H1 (cell line): ENCODE results near the gene NRSN2. TPM values are rescaled to one million over a fixed set of nuclear protein-coding genes. Genes with fewer than 3 reads are reported as not detected.

Source experiments
- CTCF ChIA-PET: fragments of 300-600 bp; sonication (Branson Sonifier 250); formaldehyde crosslinking; loops from one replicate; lab custom pipeline; 2021; ENCODE audit not compliant: partially characterized antibody; lab: Charles Lee
- POLR2A ChIA-PET: fragments of 300-600 bp; sonication (Branson Sonifier 250); formaldehyde crosslinking; loops from one replicate; lab custom pipeline; 2021; ENCODE audit warnings: inconsistent platforms; ENCODE audit not compliant: partially characterized antibody; lab: Charles Lee
- DNase-seq, 2 experiments: peaks; one replicate each; pipeline versions ENCODE4 v3.0.0 to v3.0.0-alpha.2; 2010 to 2022; ENCODE audit warnings: low spot score in 2 of 2, low read depth in 1 of 2, mixed read lengths in 1 of 2
- FAIRE-seq: peaks from 2 replicates; lab custom pipeline; 2011; peaks lifted over from hg19 to GRCh38; lab: Jason Lieb, UNC
- H2AFZ ChIP-seq: 2 replicates; pipeline ENCODE4 v1.8.1; 2012; ENCODE audit warnings: low read length, inconsistent platforms
- H2AK5ac ChIP-seq: 2 replicates; pipeline ENCODE4 v1.6.1; 2013; ENCODE audit warnings: low read depth, low read length
- H2BK120ac ChIP-seq: replicated peaks from 2 replicates; pipeline ENCODE3; 2013; ENCODE audit warnings: low read depth, low read length, inconsistent platforms
- H2BK12ac ChIP-seq: 2 replicates; pipeline ENCODE4 v1.6.1; 2013; ENCODE audit warnings: low read depth, low read length
- H2BK15ac ChIP-seq: 2 replicates; pipeline ENCODE4 v1.6.1; 2013; ENCODE audit warnings: low read length
- H2BK20ac ChIP-seq: 2 replicates; pipeline ENCODE4 v1.6.1; 2013; ENCODE audit warnings: low read length
- H2BK5ac ChIP-seq: 2 replicates; pipeline ENCODE4 v1.6.1; 2013; ENCODE audit warnings: low read depth, low read length
- H3K14ac ChIP-seq: 2 replicates; pipeline ENCODE4 v1.6.1; 2013; ENCODE audit warnings: inconsistent platforms; ENCODE audit not compliant: insufficient read length
- H3K18ac ChIP-seq: 2 replicates; pipeline ENCODE4 v1.6.1; 2013; ENCODE audit warnings: low read length; ENCODE audit errors: extremely low read depth
- H3K23ac ChIP-seq: 2 replicates; pipeline ENCODE4 v1.6.1; 2013; ENCODE audit warnings: inconsistent platforms; ENCODE audit not compliant: insufficient read length
- H3K23me2 ChIP-seq: 2 replicates; pipeline ENCODE4 v1.6.1; 2013; ENCODE audit warnings: low read depth, low read length
- H3K27ac ChIP-seq: 2 replicates; pipeline ENCODE4 v1.6.1; 2011; ENCODE audit warnings: low read depth, low read length, inconsistent platforms
- H3K27me3 ChIP-seq, 4 experiments: replicated peaks in 1 of 4; 1 replicate in 1 of 4; 2 replicates in 3 of 4; pipeline versions ENCODE4 v1.6.1 to v1.8.1; 2011 to 2013; ENCODE audit warnings: low read length in 3 of 4, mild to moderate bottlenecking in 3 of 4, inconsistent platforms in 2 of 4, mixed read lengths in 2 of 4, moderate library complexity in 1 of 4; ENCODE audit not compliant: control insufficient read depth in 3 of 4, insufficient read depth in 3 of 4; ENCODE audit errors: extremely low read depth in 1 of 4
- H3K36me3 ChIP-seq, 4 experiments: 2 replicates each; pipeline versions ENCODE4 v1.6.1 to v1.8.1; 2011 to 2013; ENCODE audit warnings: mild to moderate bottlenecking in 4 of 4, low read length in 3 of 4, moderate library complexity in 2 of 4, control low read depth in 1 of 4, inconsistent platforms in 1 of 4; ENCODE audit not compliant: insufficient read depth in 4 of 4, control insufficient read depth in 2 of 4
- H3K4ac ChIP-seq: replicated peaks from 2 replicates; pipeline ENCODE3; 2013; ENCODE audit warnings: low read length, low read depth, mixed read lengths, inconsistent platforms; ENCODE audit not compliant: insufficient read length
- H3K4me1 ChIP-seq, 4 experiments: replicated peaks in 1 of 4; 1 replicate in 1 of 4; 2 replicates in 3 of 4; pipeline versions ENCODE4 v1.6.1 to v1.8.1; 2011 to 2013; ENCODE audit warnings: low read length in 3 of 4, inconsistent platforms in 2 of 4, mixed read lengths in 1 of 4; ENCODE audit not compliant: insufficient read depth in 4 of 4, control insufficient read depth in 3 of 4
- H3K4me2 ChIP-seq, 2 experiments: 2 replicates each; pipeline versions ENCODE4 v1.6.1 to v1.8.1; 2011 to 2013; ENCODE audit warnings: low read depth in 2 of 2, low read length in 2 of 2, control low read depth in 1 of 2, inconsistent platforms in 1 of 2, mild to moderate bottlenecking in 1 of 2; ENCODE audit not compliant: insufficient read depth in 1 of 2
- H3K4me3 ChIP-seq, 4 experiments: fragments of 200-600, 300-600 bp in 1 of 4; sonication (generic), shearing (Covaris generic), sonication (Bioruptor Twin) in 1 of 4; 2 replicates each; pipeline versions ENCODE4 v1.5.1 to v1.8.1; 2011 to 2016; ENCODE audit warnings: low read length in 4 of 4, low read depth in 3 of 4, control low read depth in 2 of 4, inconsistent platforms in 2 of 4, mild to moderate bottlenecking in 2 of 4, mixed read lengths in 1 of 4, moderate library complexity in 1 of 4; ENCODE audit not compliant: insufficient read depth in 2 of 4; ENCODE audit errors: extremely low read depth in 1 of 4
- H3K56ac ChIP-seq: replicated peaks from 2 replicates; pipeline ENCODE3; 2013; ENCODE audit warnings: low read depth, mild to moderate bottlenecking, mixed read lengths, low read length, inconsistent platforms; ENCODE audit not compliant: insufficient read length
- H3K79me1 ChIP-seq: 2 replicates; pipeline ENCODE4 v1.6.1; 2013; ENCODE audit warnings: low read depth, low read length, control low read depth
- H3K79me2 ChIP-seq, 2 experiments: 2 replicates each; pipeline versions ENCODE4 v1.6.1 to v1.8.1; 2012 to 2013; ENCODE audit warnings: low read length in 2 of 2, mild to moderate bottlenecking in 2 of 2, inconsistent platforms in 1 of 2; ENCODE audit not compliant: insufficient read depth in 2 of 2, control insufficient read depth in 1 of 2
- H3K9ac ChIP-seq, 4 experiments: replicated peaks in 1 of 4; 1 replicate in 1 of 4; 2 replicates in 3 of 4; pipeline versions ENCODE4 v1.6.1 to v1.8.1; 2011 to 2013; ENCODE audit warnings: low read depth in 3 of 4, low read length in 3 of 4, control low read depth in 2 of 4, mild to moderate bottlenecking in 2 of 4, moderate library complexity in 2 of 4, inconsistent platforms in 1 of 4; ENCODE audit errors: extremely low read depth in 1 of 4
- H3K9me3 ChIP-seq, 2 experiments: 2 replicates each; pipeline versions ENCODE4 v1.6.1 to v1.8.1; 2012 to 2013; ENCODE audit warnings: mild to moderate bottlenecking in 2 of 2, moderate library complexity in 2 of 2, control low read depth in 1 of 2, inconsistent platforms in 1 of 2, low read depth in 1 of 2, low read length in 1 of 2, mixed read lengths in 1 of 2; ENCODE audit not compliant: insufficient read depth in 2 of 2
- H4K20me1 ChIP-seq, 2 experiments: replicated peaks in 1 of 2; 2 replicates each; pipeline versions ENCODE3 to v1.8.1; 2011 to 2013; ENCODE audit warnings: inconsistent platforms in 2 of 2, low read length in 2 of 2, mild to moderate bottlenecking in 1 of 2; ENCODE audit not compliant: insufficient read depth in 2 of 2, control insufficient read depth in 1 of 2
- H4K5ac ChIP-seq: 2 replicates; pipeline ENCODE4 v1.6.1; 2013; ENCODE audit warnings: low read length, low read depth, mixed read lengths, inconsistent platforms; ENCODE audit not compliant: insufficient read length
- H4K8ac ChIP-seq: 2 replicates; pipeline ENCODE4 v1.8.0; 2013; ENCODE audit warnings: mild to moderate bottlenecking, moderate library complexity, low read length, inconsistent platforms; ENCODE audit not compliant: insufficient read depth; ENCODE audit errors: extremely low read depth
- H4K91ac ChIP-seq: replicated peaks from 2 replicates; pipeline ENCODE3; 2013; ENCODE audit warnings: low read length, mixed read lengths, inconsistent platforms; ENCODE audit not compliant: insufficient read length
- EP300 ChIP-seq, 2 experiments: IDR thresholded peaks; 1 replicate in 1 of 2; 2 replicates in 1 of 2; pipeline ENCODE4 v1.6.1; 2011 to 2012; ENCODE audit warnings: low read depth in 2 of 2, low read length in 2 of 2, mild to moderate bottlenecking in 2 of 2, borderline replicate concordance in 1 of 2, inconsistent platforms in 1 of 2, moderate library complexity in 1 of 2
- HDAC2 ChIP-seq, 2 experiments: fragments of 300-600 bp in 1 of 2; sonication (generic) in 1 of 2; IDR thresholded peaks; 2 replicates each; pipeline ENCODE4 v1.6.1; 2011 to 2012; ENCODE audit warnings: low read depth in 2 of 2, low read length in 2 of 2, mild to moderate bottlenecking in 2 of 2, moderate library complexity in 2 of 2, borderline replicate concordance in 1 of 2, inconsistent platforms in 1 of 2
- MAFK ChIP-seq: IDR thresholded peaks from 2 replicates; pipeline ENCODE4 v1.6.1; 2012; ENCODE audit warnings: low read depth, mild to moderate bottlenecking, improper control_type of control experiment, low read length
- POU5F1 ChIP-seq: IDR thresholded peaks from 2 replicates; pipeline ENCODE4 v1.6.1; 2011; ENCODE audit warnings: low read depth, mild to moderate bottlenecking, low read length, moderate library complexity
- RFX5 ChIP-seq: IDR thresholded peaks from 2 replicates; pipeline ENCODE4 v1.6.1; 2011; ENCODE audit warnings: low read depth, low read length, improper control_type of control experiment, borderline replicate concordance
- SIN3A ChIP-seq, 2 experiments: IDR thresholded peaks in 1 of 2; conservative IDR thresholded peaks in 1 of 2; 2 replicates each; pipeline ENCODE4 v1.6.1; 2011 to 2012; ENCODE audit warnings: low read length in 2 of 2, improper control_type of control experiment in 1 of 2, low read depth in 1 of 2, mild to moderate bottlenecking in 1 of 2
- SP1 ChIP-seq: IDR thresholded peaks from 2 replicates; pipeline ENCODE4 v1.6.1; 2011; ENCODE audit warnings: low read depth, low read length
- TAF7 ChIP-seq: optimal IDR thresholded peaks from 2 replicates; pipeline ENCODE3; 2011; ENCODE audit warnings: low read depth, mild to moderate bottlenecking, inconsistent platforms, low read length, moderate library complexity, borderline replicate concordance
- TCF12 ChIP-seq: IDR thresholded peaks from 2 replicates; pipeline ENCODE4 v1.6.1; 2011; ENCODE audit warnings: low read depth, mild to moderate bottlenecking, low read length
- WGBS, 2 experiments: shearing (Covaris generic) in 1 of 2; methylation state at CpG; one replicate each; pipeline versions ENCODE4 v1.1.6 to v1.1.7; 2013 to 2015; ENCODE audit warnings: low lambda C conversion rate in 2 of 2, mixed read lengths in 2 of 2, inconsistent platforms in 1 of 2, low coverage in 1 of 2, missing lambda C conversion rate in 1 of 2; ENCODE audit not compliant: insufficient replicate concordance in 2 of 2, insufficient coverage in 1 of 2, insufficient read length in 1 of 2; ENCODE audit errors: extremely low coverage in 1 of 2, missing lambda C conversion rate in 1 of 2; 5-methylcytosine and 5-hydroxymethylcytosine counted together
- polyA plus RNA-seq, 7 experiments: library from polyadenylated mRNA; depleted of rRNA in 3 of 7; stranded (reverse) in 5 of 7; unstranded in 2 of 7; fragments of >200 nt in 5 of 7; fragments of 200-250 nt in 2 of 7; gene quantifications; 1 replicate in 5 of 7; 2 replicates in 1 of 7; 4 replicates in 1 of 7; pipeline versions ENCODE4 v1.2.1 to v1.2.3, GENCODE V29; 2011 to 2013; ENCODE audit warnings: missing spikeins in 2 of 7, mixed read lengths in 2 of 7
- total RNA-seq: library from RNA; stranded (reverse); fragmentation: NEBNext Ultra II Directional; extraction: Animal tissue kit (Norgen Biotek cat#: 25700); gene quantifications from 2 replicates; pipeline ENCODE4 v1.2.1, GENCODE V29; 2021
- TF ChIP-seq, protein P1 (sequence below): IDR thresholded peaks from 2 replicates; pipeline ENCODE4 v1.6.1; 2011; ENCODE audit warnings: low read length, improper control_type of control experiment

NRSN2 gene
- total and polyA plus RNA-seq, 2 of the 8 experiments (the other 6 are each of a cell fraction or from before 2014, with no cell fraction given) = 19.4 to 33.3 TPM

DNA sequence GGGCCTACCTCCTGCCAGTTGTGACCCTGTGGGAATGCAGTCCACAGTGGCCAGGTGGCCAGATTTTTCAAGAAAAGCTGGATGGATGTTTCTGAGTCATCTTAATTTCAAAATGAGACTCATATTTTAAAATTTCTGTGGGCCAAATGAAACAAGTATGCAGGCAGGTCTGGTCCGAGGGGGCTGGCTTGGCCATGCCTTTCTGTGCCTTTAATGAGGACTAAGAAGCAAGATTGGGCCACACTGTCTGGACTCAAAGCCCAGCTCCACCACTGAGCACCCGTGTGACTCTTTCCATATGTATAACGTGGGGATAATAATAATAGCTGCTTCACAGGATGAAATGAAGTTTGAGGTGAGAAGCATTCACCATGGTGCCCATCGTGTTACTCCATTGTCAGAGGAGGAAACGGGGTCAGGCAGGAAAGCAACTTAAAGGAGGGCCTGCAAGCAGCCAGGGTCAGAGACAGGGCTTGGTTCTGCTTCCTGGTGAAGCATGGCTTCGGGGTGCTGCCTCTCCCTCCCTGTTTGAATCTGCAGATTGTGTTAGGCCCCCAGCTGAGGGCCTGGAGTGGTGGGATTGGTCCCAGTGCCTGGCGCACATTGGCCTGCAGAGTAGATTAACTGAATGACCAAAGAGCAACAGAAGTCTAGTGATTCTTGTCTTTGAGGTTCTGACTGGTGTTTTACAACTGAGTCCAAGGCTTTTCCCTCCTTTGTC is 17.8 kb upstream of the NRSN2 start:
- H3K79me2 ChIP-seq = peaks cover 7 to 31% of the 10 kb centered on the region in 2 experiments
- no peak overlapping the region for H3K14ac ChIP-seq
- POLR2A ChIA-PET = interaction anchor here (0.8 to 5.0 kb wide), 13 partner anchors 10 to 99 kb away, joined by 3 to 85 read pairs (median 9); partner anchors contain the start of genes NRSN2, TRIB3 and ZCCHC3
- peak overlapping the region; percentile 50 to 94; a peak in 3 of 4 replicates for H3K4me2 ChIP-seq
- no peak overlapping the region for H2BK15ac ChIP-seq
- H4K91ac ChIP-seq = no peak overlapping the region
- H2BK120ac ChIP-seq = no peak overlapping the region
- H3K56ac ChIP-seq = no peak overlapping the region
- WGBS, 2 experiments = 86% methylated on average over 7 of the region's 7 CpGs; no CpG with 5 or more reads in 1 of the 2 experiments
- H2AFZ ChIP-seq = no peak overlapping the region
- H4K20me1 ChIP-seq = peaks cover 19 to 30% of the 10 kb centered on the region in 2 experiments
- H3K27me3 ChIP-seq = no peaks in the 10 kb centered on the region
- peaks cover 11 to 26% (median 16%) of the 10 kb centered on the region in 4 experiments for H3K4me1 ChIP-seq
- no peak overlapping the region for H2BK20ac ChIP-seq
- peaks cover 9% of the 10 kb centered on the region; the same call in 1 of the 2 replicates for H3K23me2 ChIP-seq
- CTCF ChIA-PET = interaction anchor here (0.6 to 5.9 kb wide), 16 partner anchors 9 to 408 kb away, joined by 3 to 54 read pairs (median 8); partner anchors contain the start of gene NRSN2
- no peak overlapping the region for H4K5ac ChIP-seq
- H2BK5ac ChIP-seq = no peak overlapping the region
- H3K9ac ChIP-seq = no peak overlapping the region
- FAIRE-seq (no peak), DNase-seq (no peak)
- H3K4ac ChIP-seq = no peak overlapping the region
- peaks cover 0 to 3% (median 0%) of the 10 kb centered on the region in 4 experiments; a peak in 1 of 8 replicates for H3K36me3 ChIP-seq
- peak overlapping the region in 1 of 4 experiments; percentile 92; a peak in 1 of 8 replicates for H3K4me3 ChIP-seq
- H4K8ac ChIP-seq = no peak overlapping the region; the same call in 1 of the 2 replicates
- H3K18ac ChIP-seq = no peak overlapping the region
- no peaks in the 10 kb centered on the region for H3K9me3 ChIP-seq
- no peak overlapping the region for H3K23ac ChIP-seq
- H2AK5ac ChIP-seq = no peak overlapping the region
- no peak overlapping the region for H3K27ac ChIP-seq
- H2BK12ac ChIP-seq = no peak overlapping the region
- H3K79me1 ChIP-seq = peaks cover 12% of the 10 kb centered on the region
- TF ChIP-seq, protein P1, sequence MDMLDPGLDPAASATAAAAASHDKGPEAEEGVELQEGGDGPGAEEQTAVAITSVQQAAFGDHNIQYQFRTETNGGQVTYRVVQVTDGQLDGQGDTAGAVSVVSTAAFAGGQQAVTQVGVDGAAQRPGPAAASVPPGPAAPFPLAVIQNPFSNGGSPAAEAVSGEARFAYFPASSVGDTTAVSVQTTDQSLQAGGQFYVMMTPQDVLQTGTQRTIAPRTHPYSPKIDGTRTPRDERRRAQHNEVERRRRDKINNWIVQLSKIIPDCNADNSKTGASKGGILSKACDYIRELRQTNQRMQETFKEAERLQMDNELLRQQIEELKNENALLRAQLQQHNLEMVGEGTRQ = no peak
- no peak for TF ChIP-seq EP300 (IDR thresholded peaks at IDR 0.05; ENCODE audit: borderline replicate concordance in 1 of 2, low read depth in 2 of 2, low read length in 2 of 2)
- TF ChIP-seq TCF12 = no peak
- no peak for TF ChIP-seq POU5F1
- no peak for TF ChIP-seq HDAC2 (IDR thresholded peaks at IDR 0.05; ENCODE audit: borderline replicate concordance in 1 of 2, low read depth in 2 of 2, low read length in 2 of 2)
- TF ChIP-seq SIN3A (conservative IDR thresholded peaks at IDR 0.05 in 1 of 2, IDR thresholded peaks at IDR 0.05 in 1 of 2; ENCODE audit: low read depth in 1 of 2, low read length in 2 of 2) = no peak
- no peak for TF ChIP-seq SP1
- TF ChIP-seq RFX5 = no peak
- no peak for TF ChIP-seq TAF7
- TF ChIP-seq MAFK = no peak
